HEK293 (cell line): ENCODE results near the gene ALAD.

Source experiments
- CTCF ChIA-PET: fragments of 350-600 bp; formaldehyde crosslinking; extraction: SDS; loops from one replicate; lab custom pipeline; 2021; ENCODE audit warnings: antibody characterized with exemption; lab: Yijun Ruan, JAX
- POLR2A ChIA-PET: fragments of 300-600 bp; formaldehyde crosslinking; extraction: SDS; loops from one replicate; lab custom pipeline; 2020; ENCODE audit warnings: antibody characterized with exemption, inconsistent platforms; lab: Yijun Ruan, JAX
- H3K27ac ChIP-seq: fragments of 200-500 bp; sonication (Bioruptor generic); 2 replicates; pipeline ENCODE4 v1.5.1; 2014; ENCODE audit warnings: low read depth, low read length, control low read depth, inconsistent platforms; ENCODE audit errors: extremely low read depth
- H3K36me3 ChIP-seq, 2 experiments: fragments of 200-500 bp in 1 of 2; sonication (Bioruptor generic) in 1 of 2; 1 replicate in 1 of 2; 2 replicates in 1 of 2; pipeline ENCODE4 v1.5.1; 2014 to 2017; ENCODE audit warnings: inconsistent platforms in 2 of 2, low read length in 2 of 2; ENCODE audit not compliant: control insufficient read depth in 2 of 2, insufficient read depth in 1 of 2
- H3K4me1 ChIP-seq: fragments of 200-500 bp; sonication (Bioruptor generic); 2 replicates; pipeline ENCODE4 v1.5.1; 2014; ENCODE audit warnings: mild to moderate bottlenecking, low read length, inconsistent platforms; ENCODE audit not compliant: control insufficient read depth, insufficient read depth
- H3K4me3 ChIP-seq: 2 replicates; pipeline ENCODE4 v1.5.1; 2011; ENCODE audit warnings: low read depth, mild to moderate bottlenecking, control low read depth, low read length, moderate library complexity
- H3K9me3 ChIP-seq: fragments of 200-500 bp; sonication (Bioruptor generic); 2 replicates; pipeline ENCODE4 v1.5.1; 2014; ENCODE audit warnings: low read depth, low read length, inconsistent platforms; ENCODE audit not compliant: control insufficient read depth, insufficient read depth
- AEBP2 ChIP-seq: fragments of 450-650 bp; formaldehyde crosslinking; IDR thresholded peaks from 2 replicates; pipeline ENCODE4 v1.5.1; 2016; ENCODE audit warnings: missing biosample characterization, missing genetic modification characterization, borderline replicate concordance
- GLIS1 ChIP-seq: fragments of 450-650 bp; formaldehyde crosslinking; IDR thresholded peaks from 2 replicates; pipeline ENCODE4 v1.5.1; 2016; ENCODE audit warnings: missing biosample characterization, missing genetic modification characterization
- GLIS2 ChIP-seq: fragments of 450-650 bp; formaldehyde crosslinking; IDR thresholded peaks from 2 replicates; pipeline ENCODE4 v1.5.1; 2016; ENCODE audit warnings: missing biosample characterization, missing genetic modification characterization
- HOXA7 ChIP-seq: sonication (generic); formaldehyde crosslinking; IDR thresholded peaks from 2 replicates; pipeline ENCODE4 v1.8.1; 2022; ENCODE audit warnings: missing genetic modification reagents, borderline replicate concordance
- HOXD13 ChIP-seq: sonication (generic); formaldehyde crosslinking; IDR thresholded peaks from 2 replicates; pipeline ENCODE4 v1.8.0; 2022; ENCODE audit warnings: missing genetic modification reagents, borderline replicate concordance
- KLF16 ChIP-seq: fragments of 450-650 bp; formaldehyde crosslinking; IDR thresholded peaks from 2 replicates; pipeline ENCODE4 v1.5.1; 2017; ENCODE audit warnings: missing biosample characterization, missing genetic modification characterization
- KLF9 ChIP-seq: fragments of 450-650 bp; formaldehyde crosslinking; IDR thresholded peaks from 2 replicates; pipeline ENCODE4 v1.5.1; 2016; ENCODE audit warnings: missing biosample characterization, missing genetic modification characterization, low read depth
- RBAK ChIP-seq: fragments of 450-650 bp; formaldehyde crosslinking; IDR thresholded peaks from 2 replicates; pipeline ENCODE4 v1.5.1; 2016; ENCODE audit warnings: missing biosample characterization, missing genetic modification characterization
- REST ChIP-seq: fragments of 450-650 bp; formaldehyde crosslinking; IDR thresholded peaks from 2 replicates; pipeline ENCODE4 v1.5.1; 2016; ENCODE audit warnings: missing biosample characterization, missing genetic modification characterization
- SCRT2 ChIP-seq: fragments of 450-650 bp; formaldehyde crosslinking; IDR thresholded peaks from 2 replicates; pipeline ENCODE4 v1.5.1; 2016; ENCODE audit warnings: missing biosample characterization, missing genetic modification characterization
- TSHZ1 ChIP-seq: fragments of 450-650 bp; formaldehyde crosslinking; IDR thresholded peaks from 2 replicates; pipeline ENCODE4 v1.5.1; 2016; ENCODE audit warnings: missing biosample characterization, missing genetic modification characterization, borderline replicate concordance
- ZBTB21 ChIP-seq: fragments of 450-650 bp; formaldehyde crosslinking; IDR thresholded peaks from 2 replicates; pipeline ENCODE4 v1.5.1; 2017; ENCODE audit warnings: missing biosample characterization, missing genetic modification characterization
- ZNF112 ChIP-seq: fragments of 450-650 bp; formaldehyde crosslinking; IDR thresholded peaks from 2 replicates; pipeline ENCODE4 v1.5.0; 2017; ENCODE audit warnings: missing biosample characterization, missing genetic modification characterization
- ZNF138 ChIP-seq: fragments of 450-650 bp; formaldehyde crosslinking; IDR thresholded peaks from 2 replicates; pipeline ENCODE4 v1.5.1; 2016; ENCODE audit warnings: missing biosample characterization, missing genetic modification characterization, borderline replicate concordance
- ZNF140 ChIP-seq: fragments of 450-650 bp; formaldehyde crosslinking; IDR thresholded peaks from 2 replicates; pipeline ENCODE4 v1.5.1; 2016; ENCODE audit warnings: missing biosample characterization, missing genetic modification characterization
- ZNF146 ChIP-seq: fragments of 450-650 bp; formaldehyde crosslinking; IDR thresholded peaks from 2 replicates; pipeline ENCODE4 v1.5.1; 2016; ENCODE audit warnings: missing biosample characterization, missing genetic modification characterization
- ZNF16 ChIP-seq: fragments of 450-650 bp; formaldehyde crosslinking; IDR thresholded peaks from 2 replicates; pipeline ENCODE4 v1.5.1; 2016; ENCODE audit warnings: low read depth, missing biosample characterization, missing genetic modification characterization
- ZNF19 ChIP-seq: fragments of 450-650 bp; formaldehyde crosslinking; IDR thresholded peaks from 2 replicates; pipeline ENCODE4; 2016; ENCODE audit warnings: missing biosample characterization, missing genetic modification characterization, low read depth
- ZNF292 ChIP-seq: fragments of 450-650 bp; formaldehyde crosslinking; IDR thresholded peaks from 2 replicates; pipeline ENCODE4 v1.5.1; 2016; ENCODE audit warnings: low read depth, missing biosample characterization, missing genetic modification characterization, borderline replicate concordance
- ZNF366 ChIP-seq: fragments of 450-650 bp; formaldehyde crosslinking; conservative IDR thresholded peaks from 2 replicates; pipeline ENCODE4 v1.5.1; 2016; ENCODE audit warnings: missing biosample characterization, missing genetic modification characterization
- ZNF473 ChIP-seq: fragments of 450-650 bp; formaldehyde crosslinking; IDR thresholded peaks from 2 replicates; pipeline ENCODE4 v1.5.1; 2017; ENCODE audit warnings: missing biosample characterization, missing genetic modification characterization
- ZNF529 ChIP-seq: fragments of 450-650 bp; formaldehyde crosslinking; IDR thresholded peaks from 2 replicates; pipeline ENCODE4 v1.5.1; 2017; ENCODE audit warnings: missing genetic modification characterization, missing biosample characterization; ENCODE audit not compliant: insufficient replicate concordance
- ZNF585B ChIP-seq: fragments of 450-650 bp; formaldehyde crosslinking; IDR thresholded peaks from 2 replicates; pipeline ENCODE4 v1.5.1; 2016; ENCODE audit warnings: missing biosample characterization, missing genetic modification characterization
- ZNF837 ChIP-seq: fragments of 450-650 bp; formaldehyde crosslinking; IDR thresholded peaks from 2 replicates; pipeline ENCODE4 v1.5.1; 2016; ENCODE audit warnings: missing biosample characterization, missing genetic modification characterization
- ZNF843 ChIP-seq: fragments of 450-650 bp; formaldehyde crosslinking; IDR thresholded peaks from 2 replicates; pipeline ENCODE4 v1.5.1; 2016; ENCODE audit warnings: missing biosample characterization, missing genetic modification characterization
- TF ChIP-seq, protein P1 (sequence below): fragments of 450-650 bp; formaldehyde crosslinking; IDR thresholded peaks from 2 replicates; pipeline ENCODE4 v1.5.1; 2016; ENCODE audit warnings: missing biosample characterization, missing genetic modification characterization
- TF ChIP-seq, protein P2 (sequence below): fragments of 450-650 bp; formaldehyde crosslinking; IDR thresholded peaks from 2 replicates; pipeline ENCODE4 v1.5.1; 2016; ENCODE audit warnings: missing biosample characterization, missing genetic modification characterization

The ALAD gene

DNA sequence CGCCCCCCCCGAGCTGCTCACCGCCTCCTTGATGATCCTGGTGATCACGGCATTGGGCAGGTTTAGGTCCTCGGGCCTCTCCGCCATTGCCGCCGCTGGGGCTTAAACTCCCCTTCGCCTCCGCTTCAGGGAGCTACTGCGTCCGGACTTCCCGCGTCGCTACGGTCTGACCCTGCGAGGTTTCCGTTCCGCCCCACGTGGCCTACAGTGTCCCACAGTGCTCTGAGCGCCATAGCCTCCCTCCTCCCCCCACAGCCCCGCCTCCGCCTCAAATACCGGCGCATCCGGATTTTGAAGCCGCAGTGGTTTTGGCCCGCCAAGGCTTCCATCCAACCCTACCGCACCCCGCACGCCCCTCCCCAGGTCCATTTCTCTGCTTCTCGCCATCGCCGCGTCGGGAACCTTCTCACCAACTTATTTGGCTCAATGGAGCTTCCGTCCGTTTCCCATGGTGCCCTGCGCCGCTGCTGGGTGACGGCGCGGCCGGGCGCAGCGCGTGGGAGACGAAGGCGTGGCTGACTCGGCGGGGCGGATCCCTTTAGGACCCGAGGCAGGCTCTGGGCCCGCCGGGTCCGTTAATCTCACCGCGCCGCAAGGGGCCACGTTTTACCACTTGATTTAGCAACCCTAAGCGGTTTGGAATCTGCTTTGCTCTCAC is 9.3 kb upstream of the ALAD start, which contains the start of the genes C9orf43 and POLE3:
TSS of gene C9orf43 (plus strand) at position 541 of the 658 bp plus-strand sequence. CDS start 2,747 bp downstream, outside the sequence.
TSS of gene POLE3 (minus strand) at position 469 of the 658 bp plus-strand sequence. CDS start at position 87, 382 bp downstream.
- no peaks in the 10 kb centered on the region for H3K9me3 ChIP-seq
- peak within 1 kb of the TSS; percentile 67 for H3K27ac ChIP-seq
- H3K4me1 ChIP-seq = peaks cover 6% of the 10 kb centered on the region; the same call in 1 of the 2 replicates
- CTCF ChIA-PET = interaction anchor here (0.6 to 2.1 kb wide), 10 partner anchors 9 to 252 kb away, joined by 3 to 14 read pairs (median 4); partner anchors contain the start of genes ALAD and WDR31
- peak within 1 kb of the TSS; percentile 62 for H3K4me3 ChIP-seq
- peaks cover 13 to 28% of the 10 kb centered on the region in 2 experiments for H3K36me3 ChIP-seq
- POLR2A ChIA-PET = interaction anchor here (0.7 to 4.0 kb wide), 29 partner anchors 9 to 260 kb away, joined by 3 to 44 read pairs (median 4); partner anchors contain the start of genes ALAD, CDC26, FKBP15 and HDHD3
- TF ChIP-seq ZBTB21 (tag by site-specific recombination) (no peak; the same call in 1 of the 2 replicates), RBAK (tag by site-specific recombination) (no peak), REST (tag by site-specific recombination) (no peak; the same call in 1 of the 2 replicates), HOXD13 (CRISPR knock-in tag) (0 out of 2 replicates have a peak, but pooled peaks have one; percentile 11), ZNF146 (peak; percentile 21; the same call in 1 of the 2 replicates), ZNF585B (tag by site-specific recombination) (no peak), KLF9 (tag by site-specific recombination) (peak; percentile 91), GLIS2 (tag by site-specific recombination) (peak; percentile 74), ZNF19 (tag by site-specific recombination) (no peak), ZNF529 (tag by site-specific recombination) (no peak), AEBP2 (tag by site-specific recombination) (no peak), TSHZ1 (tag by site-specific recombination) (no peak), ZNF112 (tag by site-specific recombination) (no peak), ZNF292 (tag by site-specific recombination) (no peak), ZNF138 (tag by site-specific recombination) (no peak), GLIS1 (tag by site-specific recombination) (peak; percentile 83), SCRT2 (tag by site-specific recombination) (no peak), ZNF366 (tag by site-specific recombination) (no peak), ZNF473 (tag by site-specific recombination) (no peak), KLF16 (peak; percentile 93), ZNF843 (peak; percentile 38; the same call in 1 of the 2 replicates), HOXA7 (CRISPR knock-in tag) (no peak), ZNF837 (tag by site-specific recombination) (no peak), ZNF140 (no peak), ZNF16 (no peak)
- TF ChIP-seq, protein P1, sequence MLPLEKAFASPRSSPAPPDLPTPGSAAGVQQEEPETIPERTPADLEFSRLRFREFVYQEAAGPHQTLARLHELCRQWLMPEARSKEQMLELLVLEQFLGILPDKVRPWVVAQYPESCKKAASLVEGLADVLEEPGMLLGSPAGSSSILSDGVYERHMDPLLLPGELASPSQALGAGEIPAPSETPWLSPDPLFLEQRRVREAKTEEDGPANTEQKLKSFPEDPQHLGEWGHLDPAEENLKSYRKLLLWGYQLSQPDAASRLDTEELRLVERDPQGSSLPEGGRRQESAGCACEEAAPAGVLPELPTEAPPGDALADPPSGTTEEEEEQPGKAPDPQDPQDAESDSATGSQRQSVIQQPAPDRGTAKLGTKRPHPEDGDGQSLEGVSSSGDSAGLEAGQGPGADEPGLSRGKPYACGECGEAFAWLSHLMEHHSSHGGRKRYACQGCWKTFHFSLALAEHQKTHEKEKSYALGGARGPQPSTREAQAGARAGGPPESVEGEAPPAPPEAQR (tag by site-specific recombination) = no peak
- TF ChIP-seq, protein P2, sequence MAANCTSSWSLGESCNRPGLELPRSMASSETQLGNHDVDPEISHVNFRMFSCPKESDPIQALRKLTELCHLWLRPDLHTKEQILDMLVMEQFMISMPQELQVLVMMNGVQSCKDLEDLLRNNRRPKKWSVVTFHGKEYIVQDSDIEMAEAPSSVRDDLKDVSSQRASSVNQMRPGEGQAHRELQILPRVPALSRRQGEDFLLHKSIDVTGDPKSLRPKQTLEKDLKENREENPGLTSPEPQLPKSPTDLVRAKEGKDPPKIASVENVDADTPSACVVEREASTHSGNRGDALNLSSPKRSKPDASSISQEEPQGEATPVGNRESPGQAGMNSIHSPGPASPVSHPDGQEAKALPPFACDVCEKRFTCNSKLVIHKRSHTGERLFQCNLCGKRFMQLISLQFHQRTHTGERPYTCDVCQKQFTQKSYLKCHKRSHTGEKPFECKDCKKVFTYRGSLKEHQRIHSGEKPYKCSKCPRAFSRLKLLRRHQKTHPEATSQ (tag by site-specific recombination) = no peak
